WTC11 (cell line): ENCODE results near the gene CHST11.

Source experiments
- SMAD3 ChIP-seq: sonication (generic); formaldehyde crosslinking; IDR thresholded peaks from 2 replicates; pipeline ENCODE4 v1.8.0; 2022; ENCODE audit warnings: missing genetic modification reagents, mild to moderate bottlenecking, borderline replicate concordance
- TF ChIP-seq, protein P1 (sequence below): fragments of 200-600 bp; IDR thresholded peaks from 2 replicates; pipeline ENCODE4 v1.8.0; 2022; ENCODE audit warnings: antibody characterized with exemption

DNA sequence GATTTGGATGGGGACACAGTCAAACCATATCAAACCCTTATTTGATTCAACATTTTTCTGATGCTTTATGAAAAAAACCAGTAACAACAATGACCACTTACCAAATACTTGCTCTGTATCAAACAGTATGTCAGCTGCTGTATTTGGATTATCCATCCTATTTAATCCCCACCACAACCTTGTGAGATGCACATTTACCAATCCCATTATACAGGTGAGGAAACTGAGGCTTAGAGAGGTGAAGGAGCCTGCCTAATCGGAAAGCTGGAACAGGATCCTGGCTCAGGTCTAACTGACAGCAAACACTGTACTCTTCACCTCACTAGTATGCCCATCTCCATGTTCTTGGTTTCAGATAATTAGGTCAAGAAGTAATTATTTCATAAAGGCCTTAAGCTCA is 13.8 kb downstream of the CHST11 start:
- TF ChIP-seq, protein P1, sequence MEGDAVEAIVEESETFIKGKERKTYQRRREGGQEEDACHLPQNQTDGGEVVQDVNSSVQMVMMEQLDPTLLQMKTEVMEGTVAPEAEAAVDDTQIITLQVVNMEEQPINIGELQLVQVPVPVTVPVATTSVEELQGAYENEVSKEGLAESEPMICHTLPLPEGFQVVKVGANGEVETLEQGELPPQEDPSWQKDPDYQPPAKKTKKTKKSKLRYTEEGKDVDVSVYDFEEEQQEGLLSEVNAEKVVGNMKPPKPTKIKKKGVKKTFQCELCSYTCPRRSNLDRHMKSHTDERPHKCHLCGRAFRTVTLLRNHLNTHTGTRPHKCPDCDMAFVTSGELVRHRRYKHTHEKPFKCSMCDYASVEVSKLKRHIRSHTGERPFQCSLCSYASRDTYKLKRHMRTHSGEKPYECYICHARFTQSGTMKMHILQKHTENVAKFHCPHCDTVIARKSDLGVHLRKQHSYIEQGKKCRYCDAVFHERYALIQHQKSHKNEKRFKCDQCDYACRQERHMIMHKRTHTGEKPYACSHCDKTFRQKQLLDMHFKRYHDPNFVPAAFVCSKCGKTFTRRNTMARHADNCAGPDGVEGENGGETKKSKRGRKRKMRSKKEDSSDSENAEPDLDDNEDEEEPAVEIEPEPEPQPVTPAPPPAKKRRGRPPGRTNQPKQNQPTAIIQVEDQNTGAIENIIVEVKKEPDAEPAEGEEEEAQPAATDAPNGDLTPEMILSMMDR: no peak
- TF ChIP-seq SMAD3 (CRISPR knock-in tag): no peak
